T-helper 9 cell (primary cell): ENCODE measurements around the gene LCE3A.
"Not testable (repeated sequence)": the region's sequence is repeated elsewhere in the genome, so short reads cannot be mapped to it uniquely, and the experiment has no call there.

Experiments used
- DNase-seq: peaks from one replicate; pipeline ENCODE4 v3.0.0-alpha.2; 2020
- total RNA-seq, 2 donors: gene quantifications; one replicate each; lab custom pipeline; 2026; lab: John Stamatoyannopoulos, UW

Gene LCE3A, protein sequence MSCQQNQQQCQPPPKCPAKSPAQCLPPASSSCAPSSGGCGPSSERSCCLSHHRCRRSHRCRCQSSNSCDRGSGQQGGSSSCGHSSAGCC
- 0 reads per million in 2 donors for total RNA-seq

DNA sequence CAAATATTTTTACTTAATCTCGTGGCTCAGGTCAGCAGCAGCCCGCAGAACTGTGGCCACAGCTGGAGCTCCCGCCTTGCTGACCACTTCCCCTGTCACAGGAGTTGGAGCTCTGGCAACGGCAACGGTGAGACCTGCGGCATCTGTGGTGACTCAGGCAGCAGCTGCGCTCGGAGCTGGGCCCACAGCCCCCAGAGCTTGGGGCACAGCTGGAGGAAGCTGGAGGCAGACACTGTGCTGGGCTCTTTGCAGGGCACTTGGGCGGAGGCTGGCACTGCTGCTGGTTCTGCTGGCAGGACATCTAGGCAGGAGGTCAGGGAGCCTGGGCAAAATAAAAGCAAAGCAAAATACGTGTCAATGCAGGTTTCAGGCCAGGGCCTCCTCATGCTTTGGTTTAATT lies at the start of gene LCE3A:
Gene LCE3A, minus strand, starts transcription at position 301 of the 400 bp plus-strand sequence. Its CDS starts 0 bp downstream, at position 301.
- no peak for DNase-seq

GRCh38 chr1:152667648-152668047 lies 44.7 kb upstream of the LCE3A start:
- DNase-seq = no peak

DNA sequence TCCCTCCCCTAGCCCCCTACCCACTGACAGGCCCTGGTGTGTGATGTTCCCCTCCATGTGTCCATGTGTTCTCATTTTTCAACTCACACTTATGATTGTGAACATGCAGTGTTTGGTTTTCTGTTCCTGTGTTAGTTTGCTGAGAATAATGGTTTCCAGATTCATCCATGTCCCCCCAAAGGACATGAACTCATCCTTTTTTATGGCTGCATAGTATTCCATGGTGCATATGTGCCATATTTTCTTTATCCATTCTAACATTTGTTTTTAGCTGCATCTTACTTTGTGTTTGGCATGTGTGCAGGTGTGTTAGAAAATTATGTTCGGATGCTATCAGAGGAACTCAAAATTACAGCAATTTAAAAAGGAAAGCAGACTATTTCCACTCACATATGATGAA lies 43.3 kb upstream of the LCE3A start:
- not testable (repeated sequence) for DNase-seq

- DNase-seq = no peak
These were observed 40.2 kb upstream of the LCE3A start, which contains the start of gene LCE2D for GRCh38 chr1:152663098-152663497. TSS of gene LCE2D (plus strand) at chr1:152663380. CDS start at chr1:152664106, 726 bp downstream.

DNA sequence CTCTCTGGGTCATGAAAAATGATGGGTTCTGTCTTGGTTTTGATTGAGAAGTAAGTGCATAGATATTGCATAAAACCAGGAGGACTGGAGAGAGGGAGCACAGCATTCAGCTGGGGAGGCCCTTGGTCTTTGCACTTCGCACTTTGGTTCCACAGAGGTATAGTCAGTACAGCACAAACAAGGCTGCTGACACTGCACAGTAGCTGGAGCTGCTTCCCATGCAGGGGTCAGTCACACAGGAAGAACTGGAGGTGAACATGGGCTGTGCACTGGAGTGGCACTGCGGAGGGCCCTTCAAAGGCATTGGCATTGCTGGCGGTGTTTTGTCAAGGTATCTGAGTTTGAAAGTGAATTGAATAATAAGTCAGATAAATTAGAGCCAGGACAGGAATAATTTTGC lies 35.7 kb upstream of the LCE3A start:
- no peak for DNase-seq

DNA sequence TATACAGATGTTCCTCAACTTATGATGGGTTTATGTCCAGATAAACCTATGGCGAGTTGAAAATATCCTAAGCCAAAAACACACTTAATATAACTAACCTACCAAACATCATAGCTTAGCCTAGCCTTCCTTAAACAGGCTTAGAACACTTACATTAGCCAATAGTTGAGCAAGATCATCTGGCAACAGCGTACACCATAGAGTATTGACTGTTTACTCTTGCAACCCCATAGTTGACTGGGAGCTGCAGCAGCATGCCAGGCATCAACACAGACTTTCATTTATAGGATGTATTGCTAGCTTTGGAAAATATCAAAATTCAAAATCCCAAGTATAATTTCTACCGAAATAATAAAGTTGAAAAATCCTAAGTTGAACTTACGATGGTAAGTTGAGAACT lies 34.8 kb upstream of the LCE3A start:
- DNase-seq = no peak

- no peak for DNase-seq
These were observed 33.6 kb upstream of the LCE3A start for GRCh38 chr1:152656459-152656858.

- peak; percentile 23 for DNase-seq
These were observed 31.2 kb upstream of the LCE3A start for GRCh38 chr1:152654110-152654509.

GRCh38 chr1:152646656-152647055 lies 23.8 kb upstream of the LCE3A start:
- DNase-seq = no peak

GRCh38 chr1:152645146-152645545 lies 22.2 kb upstream of the LCE3A start:
- DNase-seq = no peak

GRCh38 chr1:152643945-152644344 lies 21.0 kb upstream of the LCE3A start:
- DNase-seq = no peak

GRCh38 chr1:152640351-152640750 lies 17.4 kb upstream of the LCE3A start:
- no peak for DNase-seq

DNA sequence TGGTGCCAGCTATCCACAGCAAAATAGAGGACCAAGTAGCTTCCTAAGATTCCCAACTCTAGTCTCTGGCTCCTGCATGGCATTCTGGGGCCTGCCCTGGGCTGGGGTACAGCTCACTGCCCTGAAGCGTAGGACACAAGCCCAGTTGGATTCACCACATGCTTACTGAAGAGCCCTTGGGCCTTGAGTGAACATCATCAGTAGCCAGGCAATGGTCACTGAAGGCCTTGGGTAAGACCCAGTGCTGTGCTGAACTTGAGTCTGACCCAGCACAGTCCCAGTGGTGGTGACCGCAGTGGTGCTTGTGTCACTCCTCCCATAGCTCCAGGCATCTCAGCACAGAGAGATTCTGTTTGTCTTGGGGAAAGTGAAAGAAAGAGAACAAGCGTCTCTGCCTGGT lies 7.7 kb upstream of the LCE3A start:
- DNase-seq = no peak

GRCh38 chr1:152626744-152627143 lies 3.8 kb upstream of the LCE3A start:
- no peak for DNase-seq

GRCh38 chr1:152623203-152623844 lies 421 bp upstream of the LCE3A start:
- no peak for DNase-seq

- DNase-seq = no peak
These were observed 910 bp downstream of the LCE3A start for GRCh38 chr1:152621993-152622392.

GRCh38 chr1:152613511-152613910 lies 9.4 kb downstream of the LCE3A start, which contains the start of gene LCE3B:
TSS of gene LCE3B (plus strand) at chr1:152613811. CDS start at chr1:152613811, 0 bp downstream.
- DNase-seq = no peak

DNA sequence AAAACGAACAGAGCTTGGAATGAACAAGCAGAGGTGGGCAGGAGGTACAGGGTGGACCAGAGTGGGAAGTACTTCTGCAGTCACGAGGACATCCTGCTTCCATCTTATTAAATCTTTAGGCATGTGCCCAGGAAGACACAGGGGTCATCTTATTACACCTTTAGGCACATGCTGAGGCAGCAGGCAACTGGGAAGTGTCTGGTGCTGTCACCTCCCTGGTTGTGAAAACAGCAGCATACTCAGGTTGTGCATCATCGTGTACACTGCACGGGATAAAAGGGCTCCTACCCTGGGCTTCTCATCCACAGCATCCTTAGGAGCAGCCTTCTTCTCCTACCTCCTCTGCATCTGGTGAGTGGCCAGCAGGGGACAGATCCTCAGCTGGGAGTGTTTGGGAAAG lies 23.0 kb downstream of the LCE3A start, which contains the start of gene LCE3C:
Gene LCE3C, plus strand, starts transcription at position 301 of the 400 bp plus-strand sequence. CDS start 498 bp downstream, outside the sequence.
- no peak for DNase-seq

DNA sequence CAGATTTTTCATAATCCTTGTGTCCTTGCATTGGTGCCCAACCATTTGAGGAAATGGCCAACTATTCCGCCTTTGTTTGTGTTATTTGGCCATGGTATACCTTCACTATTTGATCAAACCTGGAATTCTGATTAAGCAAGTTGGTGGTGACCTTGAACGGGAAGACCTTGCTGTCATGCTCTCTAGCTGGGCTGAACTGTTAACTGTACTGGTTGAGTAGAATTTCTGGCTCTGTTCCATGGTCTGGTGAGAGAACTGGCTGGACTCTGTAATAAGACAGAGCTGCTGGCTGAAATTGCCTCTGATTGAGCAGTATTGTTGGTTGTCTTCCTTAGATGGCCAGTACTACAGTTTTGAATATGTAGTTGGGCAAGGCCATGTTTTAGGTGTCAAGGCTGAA lies 25.9 kb downstream of the LCE3A start:
- DNase-seq = no peak

DNA sequence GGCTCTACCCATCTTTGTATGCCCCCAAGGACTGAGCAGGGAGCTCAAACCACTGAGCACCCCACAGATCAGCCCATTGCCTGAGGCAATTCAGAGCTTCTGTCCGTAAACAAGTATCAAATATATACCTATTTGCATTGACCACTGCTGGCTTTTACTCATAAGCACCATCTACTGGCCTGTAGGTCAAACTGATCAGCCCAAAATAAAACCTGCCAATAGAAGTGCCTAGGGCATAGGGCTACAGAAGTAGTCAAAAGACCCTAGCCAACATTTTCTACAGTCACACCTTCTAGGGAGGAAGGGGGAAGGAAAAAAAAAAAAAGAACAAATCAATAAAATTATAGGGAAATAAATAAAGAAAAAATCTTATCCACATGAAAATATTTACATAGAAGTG lies 37.3 kb downstream of the LCE3A start:
- DNase-seq = no peak

DNA sequence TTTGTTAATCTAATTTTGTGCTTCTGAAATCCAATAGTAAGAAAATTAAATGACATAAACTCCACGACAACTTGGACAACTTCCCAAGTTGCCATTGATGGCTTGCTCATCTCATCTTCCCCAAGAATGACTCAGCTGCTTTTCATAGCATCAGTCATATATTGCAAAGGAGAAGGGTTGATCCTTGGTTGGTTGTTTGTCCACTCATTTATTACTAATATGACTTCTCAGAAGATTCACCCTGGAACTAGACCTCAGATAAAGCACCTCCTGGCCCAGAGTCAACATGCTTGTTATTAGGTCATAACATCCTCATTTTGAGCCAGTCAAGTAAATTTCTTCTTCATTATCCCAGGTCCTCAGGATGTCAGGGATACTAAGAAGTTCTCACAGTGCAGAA lies 40.3 kb downstream of the LCE3A start:
- no peak for DNase-seq

GRCh38 chr1:152580433-152580832 lies 42.5 kb downstream of the LCE3A start, which contains the start of gene LCE3D:
TSS of gene LCE3D (minus strand) at chr1:152580516. CDS start at chr1:152579936, 580 bp downstream.
- no peak for DNase-seq

DNA sequence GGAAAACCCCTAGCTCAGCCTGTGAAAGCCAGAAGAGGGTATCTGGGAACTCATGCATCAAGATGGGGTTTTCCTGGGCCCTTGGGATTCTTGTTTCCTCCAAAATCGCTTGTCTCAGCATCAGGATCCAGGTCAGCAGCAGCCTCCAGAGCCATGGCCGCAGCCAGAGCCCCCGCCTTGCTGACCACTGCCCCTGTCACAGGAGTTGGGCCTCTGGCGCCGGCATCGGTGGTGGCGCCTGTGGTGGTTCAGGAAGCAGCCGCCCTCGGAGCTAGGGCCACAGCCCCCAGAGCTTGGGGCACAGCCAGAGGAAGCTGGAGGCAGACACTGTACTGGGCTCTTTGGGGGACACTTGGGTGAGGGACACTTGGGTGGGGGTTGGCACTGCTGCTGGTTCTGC lies 43.4 kb downstream of the LCE3A start:
- not testable (repeated sequence) for DNase-seq

- no peak for DNase-seq
These were observed 45.7 kb downstream of the LCE3A start for GRCh38 chr1:152577168-152577567.
